ENCODE measurements around the gene HLA-DMB. TPM values are rescaled to one million over a fixed set of nuclear protein-coding genes. Genes with fewer than 3 reads are reported as not detected.
"Not testable (repeated sequence)": the region's sequence is repeated elsewhere in the genome, so short reads cannot be mapped to it uniquely, and the experiment has no call there.

Gene HLA-DMB
- total RNA-seq, 1 donor from 2014 or later, result 0.26 TPM

GRCh38 chr6:32943864-32944649, 3.2 kb upstream of the HLA-DMB start:
- H3K27me3 ChIP-seq (ENCODE audit: control insufficient read depth, insufficient read depth, low read length), result no peaks in the 10 kb centered on the region
- FAIRE-seq, result no peak
- no peak for DNase-seq (ENCODE audit: low read depth)
- TF ChIP-seq CTCF (IDR thresholded peaks at IDR 0.05; ENCODE audit: insufficient read depth, low read length, severe bottlenecking), result no peak
- no peak overlapping the region for H3K4me3 ChIP-seq (ENCODE audit: low read depth, low read length)
- no peaks in the 10 kb centered on the region for H3K36me3 ChIP-seq (ENCODE audit: control insufficient read depth, insufficient read depth, low read length)

- DNase-seq (ENCODE audit: low read depth); H3K36me3 ChIP-seq (ENCODE audit: control insufficient read depth, insufficient read depth, low read length); FAIRE-seq; H3K4me3 ChIP-seq (ENCODE audit: low read depth, low read length); H3K27me3 ChIP-seq (ENCODE audit: control insufficient read depth, insufficient read depth, low read length): not testable (repeated sequence)
Observed at GRCh38 chr6:32942555-32943123, 1.8 kb upstream of the HLA-DMB start.

GRCh38 chr6:32941214-32941768, 463 bp upstream of the HLA-DMB start:
- TF ChIP-seq CTCF (IDR thresholded peaks at IDR 0.05; ENCODE audit: insufficient read depth, low read length, severe bottlenecking), result no peak
- H3K27me3 ChIP-seq (ENCODE audit: control insufficient read depth, insufficient read depth, low read length), result peaks cover 3% of the 10 kb centered on the region
- no peak for DNase-seq (ENCODE audit: low read depth)
- no peaks in the 10 kb centered on the region for H3K36me3 ChIP-seq (ENCODE audit: control insufficient read depth, insufficient read depth, low read length)
- no peak for FAIRE-seq
- H3K4me3 ChIP-seq (ENCODE audit: low read depth, low read length), result no peak overlapping the region

GRCh38 chr6:32938494-32938893, 2.3 kb downstream of the HLA-DMB start:
- FAIRE-seq (no peak), DNase-seq (ENCODE audit: low read depth) (no peak)
- TF ChIP-seq CTCF (IDR thresholded peaks at IDR 0.05; ENCODE audit: insufficient read depth, low read length, severe bottlenecking), result no peak
- H3K4me3 ChIP-seq (ENCODE audit: low read depth, low read length), result no peak overlapping the region
- peaks cover 10% of the 10 kb centered on the region for H3K27me3 ChIP-seq (ENCODE audit: control insufficient read depth, insufficient read depth, low read length)
- no peaks in the 10 kb centered on the region for H3K36me3 ChIP-seq (ENCODE audit: control insufficient read depth, insufficient read depth, low read length)

- Histone ChIP-seq H3K4me3 (ENCODE audit: low read depth, low read length) (no peak overlapping the region), H3K27me3 (ENCODE audit: control insufficient read depth, insufficient read depth, low read length) (peaks cover 10% of the 10 kb centered on the region), H3K36me3 (ENCODE audit: control insufficient read depth, insufficient read depth, low read length) (no peaks in the 10 kb centered on the region)
- DNase-seq (ENCODE audit: low read depth) (no peak), FAIRE-seq (no peak)
- TF ChIP-seq CTCF (IDR thresholded peaks at IDR 0.05; ENCODE audit: insufficient read depth, low read length, severe bottlenecking), result no peak
Observed at GRCh38 chr6:32937230-32937633, 3.6 kb downstream of the HLA-DMB start.
